Activated B cell treated with CpG ODN at 0.5 μM for 24 hours (primary cell): ENCODE measurements around the gene TREM2. TPM values are rescaled to one million over a fixed set of nuclear protein-coding genes. Genes with fewer than 3 reads are reported as not detected.
"Not testable (repeated sequence)": the region's sequence is repeated elsewhere in the genome, so short reads cannot be mapped to it uniquely, and the experiment has no call there.

Source experiments
- ATAC-seq: fragments of 200-7000 bp; cut with Tn5 transposase; one replicate; pipeline ENCODE4 v1.10.0; 2021; ENCODE audit warnings: low read depth, mild to moderate bottlenecking, moderate library complexity
- CTCF ChIA-PET: fragments of 350-600 bp; sonication (Branson Sonifier 250); formaldehyde crosslinking; loops from one replicate; lab custom pipeline; 2021; ENCODE audit warnings: antibody characterized with exemption; lab: Charles Lee
- POLR2A ChIA-PET: fragments of 350-600 bp; sonication (Branson Sonifier 250); formaldehyde crosslinking; loops from one replicate; lab custom pipeline; 2021; ENCODE audit warnings: antibody characterized with exemption; lab: Charles Lee
- DNase-seq: peaks from one replicate; pipeline ENCODE4 v3.0.0; 2022
- H3K27ac Mint-ChIP-seq: one replicate; pipeline ENCODE4 v1.8.0; 2020; ENCODE audit warnings: mixed read lengths
- H3K27me3 Mint-ChIP-seq: one replicate; pipeline ENCODE4 v1.8.0; 2021; ENCODE audit warnings: mixed read lengths
- H3K36me3 Mint-ChIP-seq: one replicate; pipeline ENCODE4 v1.8.0; 2021; ENCODE audit warnings: low read depth, mixed read lengths
- H3K4me1 Mint-ChIP-seq: one replicate; pipeline ENCODE4 v1.8.0; 2021; ENCODE audit warnings: mixed read lengths
- H3K4me3 Mint-ChIP-seq: one replicate; pipeline ENCODE4 v1.8.0; 2020; ENCODE audit warnings: mild to moderate bottlenecking, mixed read lengths
- H3K9me3 Mint-ChIP-seq: one replicate; pipeline ENCODE4 v1.8.0; 2020; ENCODE audit warnings: mixed read lengths
- intact Hi-C: fragments of 100-400 bp; cut with micrococcal nuclease; formaldehyde crosslinking; loops from one replicate; pipeline ENCODE4 v1.15.1; 2024
- total RNA-seq: library from RNA; stranded (reverse); gene quantifications from 2 replicates; pipeline ENCODE4 v1.2.3, GENCODE V29; 2022
- TF ChIP-seq, protein P1 (sequence below): fragments of 200-600 bp; IDR thresholded peaks from one replicate; pipeline ENCODE4 v1.8.0; 2022; ENCODE audit warnings: antibody characterized with exemption, mild to moderate bottlenecking

Gene TREM2
- total RNA-seq, 1 donor from 2014 or later = not detected

DNA sequence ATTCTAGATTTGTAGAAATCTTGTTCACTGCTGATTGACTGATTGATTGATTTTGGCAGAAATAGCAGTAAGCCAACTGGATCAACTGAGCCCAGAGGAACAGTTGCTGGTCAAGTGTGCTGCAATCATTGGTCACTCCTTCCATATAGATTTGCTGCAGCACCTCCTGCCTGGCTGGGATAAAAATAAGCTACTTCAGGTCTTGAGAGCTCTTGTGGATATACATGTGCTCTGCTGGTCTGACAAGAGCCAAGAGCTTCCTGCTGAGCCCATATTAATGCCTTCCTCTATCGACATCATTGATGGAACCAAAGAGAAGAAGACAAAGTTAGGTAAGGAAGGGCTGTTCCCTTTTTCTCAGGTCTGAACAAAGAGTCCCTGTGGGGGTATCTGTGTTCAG, 40.0 kb downstream of the TREM2 start:
- no peak for DNase-seq
- peaks cover 30% of the 10 kb centered on the region for H3K36me3 Mint-ChIP-seq
- H3K9me3 Mint-ChIP-seq = no peaks in the 10 kb centered on the region
- no peaks in the 10 kb centered on the region for H3K4me1 Mint-ChIP-seq
- ATAC-seq = no peak
- intact Hi-C loops = no loop called here
- POLR2A ChIA-PET = no interaction called here
- H3K27me3 Mint-ChIP-seq = no peaks in the 10 kb centered on the region
- no peak overlapping the region for H3K27ac Mint-ChIP-seq
- CTCF ChIA-PET = no interaction called here
- TF ChIP-seq, protein P1, sequence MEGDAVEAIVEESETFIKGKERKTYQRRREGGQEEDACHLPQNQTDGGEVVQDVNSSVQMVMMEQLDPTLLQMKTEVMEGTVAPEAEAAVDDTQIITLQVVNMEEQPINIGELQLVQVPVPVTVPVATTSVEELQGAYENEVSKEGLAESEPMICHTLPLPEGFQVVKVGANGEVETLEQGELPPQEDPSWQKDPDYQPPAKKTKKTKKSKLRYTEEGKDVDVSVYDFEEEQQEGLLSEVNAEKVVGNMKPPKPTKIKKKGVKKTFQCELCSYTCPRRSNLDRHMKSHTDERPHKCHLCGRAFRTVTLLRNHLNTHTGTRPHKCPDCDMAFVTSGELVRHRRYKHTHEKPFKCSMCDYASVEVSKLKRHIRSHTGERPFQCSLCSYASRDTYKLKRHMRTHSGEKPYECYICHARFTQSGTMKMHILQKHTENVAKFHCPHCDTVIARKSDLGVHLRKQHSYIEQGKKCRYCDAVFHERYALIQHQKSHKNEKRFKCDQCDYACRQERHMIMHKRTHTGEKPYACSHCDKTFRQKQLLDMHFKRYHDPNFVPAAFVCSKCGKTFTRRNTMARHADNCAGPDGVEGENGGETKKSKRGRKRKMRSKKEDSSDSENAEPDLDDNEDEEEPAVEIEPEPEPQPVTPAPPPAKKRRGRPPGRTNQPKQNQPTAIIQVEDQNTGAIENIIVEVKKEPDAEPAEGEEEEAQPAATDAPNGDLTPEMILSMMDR = no peak
- H3K4me3 Mint-ChIP-seq = no peak overlapping the region

DNA sequence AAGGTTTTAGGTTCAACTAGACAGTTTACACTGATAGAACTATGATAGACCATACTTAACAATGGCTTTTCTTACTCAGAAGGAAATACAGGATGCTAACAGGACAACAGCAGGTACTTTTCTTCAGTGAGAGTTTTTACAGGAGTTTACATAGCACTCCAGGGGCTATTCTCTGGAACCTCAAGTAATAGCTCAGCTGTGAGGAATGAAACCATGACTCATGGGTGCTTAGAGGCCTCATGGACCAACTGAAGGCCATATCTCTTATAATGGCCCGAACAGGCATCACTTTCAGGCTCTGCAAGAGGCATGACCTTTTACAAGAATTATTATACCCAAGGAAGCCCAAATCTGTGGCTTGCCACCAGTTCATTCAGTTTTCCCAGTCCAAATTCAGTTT, 40.5 kb downstream of the TREM2 start:
- ChIA-PET CTCF (no interaction called here), POLR2A (no interaction called here)
- H3K36me3 Mint-ChIP-seq = peaks cover 26% of the 10 kb centered on the region
- H3K27ac Mint-ChIP-seq = no peak overlapping the region
- ATAC-seq (no peak), DNase-seq (no peak)
- no peaks in the 10 kb centered on the region for H3K9me3 Mint-ChIP-seq
- H3K27me3 Mint-ChIP-seq = no peaks in the 10 kb centered on the region
- H3K4me1 Mint-ChIP-seq = no peaks in the 10 kb centered on the region
- intact Hi-C loops = no loop called here
- TF ChIP-seq, protein P1 = no peak
- H3K4me3 Mint-ChIP-seq = no peak overlapping the region

DNA sequence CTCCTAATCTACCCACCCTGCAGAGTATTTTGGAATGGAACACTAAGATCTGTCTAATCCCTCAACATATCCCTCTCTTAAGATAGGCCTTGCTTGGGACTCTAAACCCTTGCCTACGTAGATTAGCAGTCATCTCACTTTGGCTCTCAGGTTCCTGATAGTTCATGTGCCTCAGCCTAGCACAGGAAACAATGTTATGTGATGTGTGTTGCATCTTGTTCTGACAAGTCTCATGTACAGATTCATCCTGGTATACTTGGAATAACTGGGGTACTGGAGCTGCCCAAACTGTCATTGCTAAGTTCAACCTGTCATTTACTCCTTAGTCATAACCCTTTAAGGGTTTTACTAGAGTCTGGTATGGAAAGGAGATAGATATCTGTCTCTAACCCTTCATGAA, 42.9 kb downstream of the TREM2 start:
- POLR2A ChIA-PET = no interaction called here
- Mint-ChIP-seq H3K27me3 (no peaks in the 10 kb centered on the region), H3K4me3 (no peak overlapping the region), H3K36me3 (peaks cover 20% of the 10 kb centered on the region), H3K27ac (no peak overlapping the region), H3K4me1 (no peaks in the 10 kb centered on the region), H3K9me3 (no peaks in the 10 kb centered on the region)
- intact Hi-C loops = no loop called here
- CTCF ChIA-PET = no interaction called here
- ATAC-seq = no peak
- DNase-seq = no peak
- TF ChIP-seq, protein P1 = no peak

DNA sequence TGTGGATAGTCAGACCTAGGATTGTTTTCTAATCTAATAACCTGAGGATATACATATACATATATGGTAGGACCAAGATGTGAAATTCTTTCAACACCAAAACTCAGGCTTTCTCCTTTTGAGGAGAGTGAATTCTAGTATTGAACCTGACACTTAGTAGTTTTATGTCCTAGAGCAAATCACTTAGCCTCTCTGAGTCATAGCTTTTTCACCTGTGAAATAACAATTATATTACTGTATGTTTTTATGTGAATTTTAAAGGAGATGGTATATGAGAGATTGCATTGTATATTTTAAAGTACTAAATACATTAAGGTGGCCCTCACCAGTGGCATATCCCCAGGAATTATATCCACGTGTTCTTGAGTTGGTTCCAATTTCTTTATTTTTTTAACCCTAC, 43.4 kb downstream of the TREM2 start:
- no peak overlapping the region for H3K4me3 Mint-ChIP-seq
- H3K27me3 Mint-ChIP-seq = no peaks in the 10 kb centered on the region
- CTCF ChIA-PET = no interaction called here
- POLR2A ChIA-PET = no interaction called here
- ATAC-seq = no peak
- no peaks in the 10 kb centered on the region for H3K4me1 Mint-ChIP-seq
- DNase-seq = no peak
- no peaks in the 10 kb centered on the region for H3K9me3 Mint-ChIP-seq
- intact Hi-C loops = no loop called here
- TF ChIP-seq, protein P1 = no peak
- H3K27ac Mint-ChIP-seq = no peak overlapping the region
- H3K36me3 Mint-ChIP-seq = peaks cover 16% of the 10 kb centered on the region

DNA sequence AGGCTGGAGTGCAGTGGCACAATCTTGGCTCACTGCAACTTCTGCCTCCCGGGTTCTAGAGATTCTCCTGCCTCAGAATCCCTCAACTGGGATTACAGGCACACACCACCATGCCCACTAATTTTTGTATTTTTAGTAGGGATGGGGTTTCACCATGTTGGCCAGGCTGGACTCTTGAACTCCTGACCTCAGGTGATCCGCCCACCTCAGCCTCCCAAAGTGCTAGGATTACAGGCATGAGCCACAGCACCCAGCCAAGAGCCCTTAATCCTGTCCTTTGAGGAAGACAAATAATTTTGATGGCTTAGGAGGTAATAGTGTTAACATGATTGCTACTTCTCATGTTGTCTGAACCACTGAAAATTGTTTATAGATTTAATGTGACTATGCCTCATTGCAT, 47.9 kb downstream of the TREM2 start:
- H3K4me1 Mint-ChIP-seq, H3K36me3 Mint-ChIP-seq, CTCF ChIA-PET, H3K27me3 Mint-ChIP-seq, H3K27ac Mint-ChIP-seq, DNase-seq, intact Hi-C loops, ATAC-seq, H3K4me3 Mint-ChIP-seq, H3K9me3 Mint-ChIP-seq: not testable (repeated sequence)
- POLR2A ChIA-PET = interaction anchor here (0.6 kb wide), 1 partner anchor 13 kb away, joined by 11 read pairs; no protein-coding TSS in a partner anchor

DNA sequence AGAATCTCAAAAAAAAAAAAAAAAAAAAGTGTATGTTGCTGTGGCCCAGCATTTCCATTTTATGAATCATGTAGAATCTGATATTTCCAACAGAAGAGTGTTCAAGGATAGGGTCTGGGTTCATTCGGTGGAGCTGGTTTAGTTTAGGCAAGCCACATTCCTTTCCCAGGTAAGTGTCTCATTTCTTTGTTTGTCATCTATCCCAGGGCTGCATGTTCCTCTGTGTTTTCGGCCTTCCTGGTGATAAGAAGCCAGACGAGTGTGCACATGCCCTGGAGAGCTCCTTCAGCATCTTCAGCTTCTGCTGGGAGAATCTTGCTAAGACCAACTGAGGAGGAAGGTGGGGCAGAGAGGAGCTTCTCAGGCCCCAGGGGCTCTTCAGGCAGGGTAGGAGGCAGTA, 51.9 kb downstream of the TREM2 start:
- ChIA-PET POLR2A (no interaction called here), CTCF (no interaction called here)
- DNase-seq (no peak), ATAC-seq (no peak)
- H3K4me1 Mint-ChIP-seq = no peaks in the 10 kb centered on the region
- no peaks in the 10 kb centered on the region for H3K9me3 Mint-ChIP-seq
- TF ChIP-seq, protein P1 = no peak
- no peak overlapping the region for H3K27ac Mint-ChIP-seq
- no peaks in the 10 kb centered on the region for H3K27me3 Mint-ChIP-seq
- H3K4me3 Mint-ChIP-seq = no peak overlapping the region
- peaks cover 18% of the 10 kb centered on the region for H3K36me3 Mint-ChIP-seq
- intact Hi-C loops = no loop called here
